Measurements from ENCODE around the gene C16orf87.

GRCh38 chr16:46853713-46854443 is 22.9 kb upstream of the C16orf87 start:
- TF ChIP-seq POLR2A (IDR thresholded peaks at IDR 0.05) (no peak), CTCF (IDR thresholded peaks at IDR 0.05) (peak in 5 of 7 experiments; percentile 63 to 87 (median 67)), POLR2AphosphoS5 (IDR thresholded peaks at IDR 0.05) (peak in 1 of 3 donors; percentile 47)

All from stomach (tissue), 4 donors.